SU-DHL-6 (cell line): ENCODE data around the gene DIP2C.

Experiments used
- H2AFZ ChIP-seq: fragments of 200-600 bp; sonication (generic); 2 replicates; pipeline ENCODE4 v1.6.1; 2014; ENCODE audit warnings: low read depth, mild to moderate bottlenecking, moderate library complexity, mixed read lengths, antibody characterized with exemption, low read length; ENCODE audit not compliant: severe bottlenecking
- H3F3A ChIP-seq: fragments of 200-600 bp; shearing (Covaris generic); 2 replicates; pipeline ENCODE4 v1.6.0; 2016; ENCODE audit warnings: antibody characterized with exemption, mild to moderate bottlenecking; ENCODE audit not compliant: insufficient read depth
- H3K27ac ChIP-seq: fragments of 200-600 bp; sonication (generic); 2 replicates; pipeline ENCODE4 v1.5.1; 2016; ENCODE audit warnings: low read depth, mild to moderate bottlenecking, low read length, moderate library complexity, mixed read lengths
- H3K27me3 ChIP-seq: fragments of 200-600 bp; sonication (generic), shearing (Covaris generic); 2 replicates; pipeline ENCODE4 v1.6.0; 2014; ENCODE audit warnings: mild to moderate bottlenecking, low read length
- H3K36me3 ChIP-seq: fragments of 200-600 bp; sonication (generic); 2 replicates; pipeline ENCODE4 v1.6.1; 2014; ENCODE audit warnings: mild to moderate bottlenecking, low read length, mixed read lengths
- H3K4me2 ChIP-seq: fragments of 300-600, 200-600 bp; shearing (Covaris generic), sonication (generic); 2 replicates; pipeline ENCODE4 v1.6.0; 2014; ENCODE audit warnings: low read length, low read depth, mild to moderate bottlenecking; ENCODE audit not compliant: poor library complexity, severe bottlenecking
- H3K4me3 ChIP-seq: fragments of 200-600 bp; sonication (generic); 2 replicates; pipeline ENCODE4 v1.5.1; 2014; ENCODE audit warnings: antibody characterized with exemption, low read length, mild to moderate bottlenecking, mixed read lengths; ENCODE audit not compliant: insufficient read depth, poor library complexity, severe bottlenecking
- H3K79me2 ChIP-seq: fragments of 200-600 bp; sonication (generic); 2 replicates; pipeline ENCODE4 v1.6.1; 2014; ENCODE audit warnings: mild to moderate bottlenecking, low read length, moderate library complexity; ENCODE audit not compliant: insufficient read depth
- H3K9ac ChIP-seq: fragments of 200-600 bp; sonication (generic); 2 replicates; pipeline ENCODE4 v1.7.0; 2014; ENCODE audit warnings: mild to moderate bottlenecking, low read length
- H3K9me2 ChIP-seq: fragments of 200-600 bp; sonication (generic); replicated peaks from 2 replicates; pipeline ENCODE4 v1.6.1; 2014; ENCODE audit warnings: low read length; ENCODE audit not compliant: insufficient read depth
- H3K9me3 ChIP-seq: fragments of 200-600 bp; sonication (generic); 2 replicates; pipeline ENCODE4 v1.6.1; 2014; ENCODE audit warnings: low read length, mixed read lengths; ENCODE audit not compliant: insufficient read depth
- H4K20me1 ChIP-seq: fragments of 200-600 bp; sonication (generic); 2 replicates; pipeline ENCODE4 v1.6.1; 2014; ENCODE audit warnings: low read depth, mild to moderate bottlenecking, antibody characterized with exemption, low read length, moderate library complexity, mixed read lengths
- EZH2phosphoT487 ChIP-seq: fragments of 200-600 bp; sonication (generic), shearing (Covaris generic); conservative IDR thresholded peaks from 2 replicates; pipeline ENCODE4 v1.6.1; 2018; ENCODE audit warnings: mild to moderate bottlenecking, antibody characterized with exemption, low read length, moderate library complexity, mixed read lengths
- TF ChIP-seq, protein P1 (sequence below): fragments of 200-600 bp; sonication (generic); IDR thresholded peaks from one replicate; pipeline ENCODE4 v1.5.1; 2017; ENCODE audit warnings: antibody characterized with exemption, mild to moderate bottlenecking, low read length, moderate library complexity; ENCODE audit not compliant: insufficient read depth, poor library complexity, severe bottlenecking

The DIP2C gene

DNA sequence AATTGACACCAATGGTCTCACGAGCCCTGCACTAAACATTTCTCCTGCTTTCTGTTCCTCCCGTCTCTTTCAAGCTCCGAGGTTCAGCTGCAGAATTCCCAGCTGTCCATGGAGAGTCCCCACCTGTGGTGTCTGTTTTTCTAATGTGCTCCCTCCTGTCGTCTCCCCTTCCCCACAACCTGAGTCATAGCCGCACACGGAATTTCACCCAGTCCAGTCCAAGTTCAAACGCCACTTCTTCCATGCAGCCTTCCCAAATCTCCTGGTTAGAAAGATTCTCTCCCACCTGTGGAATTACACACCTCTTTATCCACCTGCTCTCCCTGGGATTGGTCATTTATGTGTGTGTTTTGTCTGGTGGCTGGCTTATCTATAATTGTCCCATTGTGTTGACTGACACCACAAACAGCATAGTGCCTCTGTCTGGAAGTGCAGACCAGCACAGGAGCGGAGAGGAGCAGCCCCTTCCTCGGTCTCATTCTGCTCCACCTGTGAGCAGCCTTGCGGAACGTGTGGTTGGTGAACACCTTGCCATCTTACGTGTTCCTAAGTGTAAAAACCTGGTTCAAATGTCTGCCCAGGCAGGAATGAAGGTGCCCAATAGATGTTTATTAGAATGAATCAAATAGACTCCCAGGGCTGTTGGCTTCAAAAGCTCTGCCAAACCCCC is 3.3 kb upstream of the DIP2C start:
- Histone ChIP-seq H4K20me1 (no peaks in the 10 kb centered on the region), H3K79me2 (no peaks in the 10 kb centered on the region), H3F3A (no peaks in the 10 kb centered on the region), H3K27ac (no peak overlapping the region), H3K36me3 (no peaks in the 10 kb centered on the region), H3K9me2 (no peaks in the 10 kb centered on the region), H2AFZ (no peak overlapping the region), H3K9ac (no peak overlapping the region), H3K27me3 (no peaks in the 10 kb centered on the region), H3K4me3 (no peak overlapping the region), H3K4me2 (no peak overlapping the region), H3K9me3 (no peaks in the 10 kb centered on the region)
- TF ChIP-seq, protein P1, sequence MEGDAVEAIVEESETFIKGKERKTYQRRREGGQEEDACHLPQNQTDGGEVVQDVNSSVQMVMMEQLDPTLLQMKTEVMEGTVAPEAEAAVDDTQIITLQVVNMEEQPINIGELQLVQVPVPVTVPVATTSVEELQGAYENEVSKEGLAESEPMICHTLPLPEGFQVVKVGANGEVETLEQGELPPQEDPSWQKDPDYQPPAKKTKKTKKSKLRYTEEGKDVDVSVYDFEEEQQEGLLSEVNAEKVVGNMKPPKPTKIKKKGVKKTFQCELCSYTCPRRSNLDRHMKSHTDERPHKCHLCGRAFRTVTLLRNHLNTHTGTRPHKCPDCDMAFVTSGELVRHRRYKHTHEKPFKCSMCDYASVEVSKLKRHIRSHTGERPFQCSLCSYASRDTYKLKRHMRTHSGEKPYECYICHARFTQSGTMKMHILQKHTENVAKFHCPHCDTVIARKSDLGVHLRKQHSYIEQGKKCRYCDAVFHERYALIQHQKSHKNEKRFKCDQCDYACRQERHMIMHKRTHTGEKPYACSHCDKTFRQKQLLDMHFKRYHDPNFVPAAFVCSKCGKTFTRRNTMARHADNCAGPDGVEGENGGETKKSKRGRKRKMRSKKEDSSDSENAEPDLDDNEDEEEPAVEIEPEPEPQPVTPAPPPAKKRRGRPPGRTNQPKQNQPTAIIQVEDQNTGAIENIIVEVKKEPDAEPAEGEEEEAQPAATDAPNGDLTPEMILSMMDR = no peak
- TF ChIP-seq EZH2phosphoT487 = no peak

DNA sequence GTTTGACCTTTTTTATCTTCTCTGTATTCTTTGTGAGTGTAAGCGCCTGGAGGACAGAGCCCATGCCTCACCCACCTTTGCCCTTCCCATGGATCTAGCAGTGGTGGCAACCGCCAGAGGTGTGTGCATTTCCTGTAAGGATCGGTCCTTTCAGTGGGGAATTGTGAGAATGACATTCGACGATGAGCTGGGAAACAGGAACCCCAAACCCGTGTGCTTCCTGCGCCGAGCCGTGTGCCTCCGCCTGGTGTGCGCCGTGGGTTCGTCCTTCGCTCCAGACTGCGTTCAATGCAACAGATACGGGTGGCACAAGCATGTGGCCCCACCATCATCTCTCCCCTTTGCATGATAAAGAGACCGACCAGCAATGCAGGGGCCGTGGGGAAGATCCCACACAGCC is 1.7 kb upstream of the DIP2C start:
- no peaks in the 10 kb centered on the region for H3K9me3 ChIP-seq
- TF ChIP-seq, protein P1 = no peak
- no peak for TF ChIP-seq EZH2phosphoT487
- no peaks in the 10 kb centered on the region for H3K9me2 ChIP-seq
- H3F3A ChIP-seq = no peaks in the 10 kb centered on the region
- no peaks in the 10 kb centered on the region for H3K27me3 ChIP-seq
- no peak overlapping the region for H3K4me3 ChIP-seq
- H3K79me2 ChIP-seq = no peaks in the 10 kb centered on the region
- H3K27ac ChIP-seq = no peak overlapping the region
- H3K4me2 ChIP-seq = no peak overlapping the region
- no peak overlapping the region for H2AFZ ChIP-seq
- H4K20me1 ChIP-seq = no peaks in the 10 kb centered on the region
- H3K36me3 ChIP-seq = no peaks in the 10 kb centered on the region
- no peak overlapping the region for H3K9ac ChIP-seq

DNA sequence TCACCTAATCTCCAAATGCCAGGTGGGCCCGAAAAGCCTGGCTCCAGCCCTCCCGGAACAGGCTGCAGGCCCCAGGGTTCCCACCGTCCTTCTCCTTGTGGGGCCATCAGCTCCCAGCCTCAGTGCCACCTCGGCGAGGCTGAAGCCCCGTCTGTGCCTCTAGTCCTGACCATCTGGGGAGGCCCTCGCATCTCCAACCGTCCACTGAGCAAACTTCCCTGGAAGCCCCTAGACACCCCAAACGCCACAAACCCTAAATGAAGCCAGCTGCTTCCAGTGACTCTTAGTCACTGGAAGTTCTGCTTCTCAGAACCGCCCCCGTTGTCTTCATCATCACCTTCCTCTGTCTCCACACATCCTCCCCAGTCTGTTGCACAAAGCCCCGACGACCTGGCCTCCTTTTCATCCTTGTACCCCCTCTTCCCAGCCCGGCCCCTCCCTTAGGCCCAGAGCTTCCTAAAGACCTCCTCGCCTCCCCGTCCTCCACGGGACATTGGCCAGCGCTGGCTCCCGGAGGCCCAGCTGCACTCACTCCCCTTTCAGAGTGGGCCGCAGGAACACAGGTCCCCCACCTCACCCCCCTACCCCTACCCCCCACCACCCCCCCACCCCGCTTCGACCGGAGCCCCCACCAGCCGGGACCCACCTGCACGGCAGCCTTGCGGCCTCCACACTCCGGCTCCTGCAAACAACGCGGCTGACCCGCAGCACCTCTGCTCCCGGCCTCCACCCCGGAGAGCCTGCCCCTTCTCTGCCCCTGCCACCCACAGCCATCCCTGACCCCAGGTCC is 1.1 kb upstream of the DIP2C start:
- Histone ChIP-seq H3F3A (no peaks in the 10 kb centered on the region), H3K36me3 (no peaks in the 10 kb centered on the region), H3K9me3 (no peaks in the 10 kb centered on the region), H4K20me1 (no peaks in the 10 kb centered on the region), H3K27ac (no peak overlapping the region), H3K4me2 (no peak overlapping the region), H3K79me2 (no peaks in the 10 kb centered on the region), H3K9me2 (no peaks in the 10 kb centered on the region), H3K27me3 (no peaks in the 10 kb centered on the region), H3K9ac (no peak overlapping the region), H2AFZ (no peak overlapping the region), H3K4me3 (no peak overlapping the region)
- TF ChIP-seq, protein P1 = no peak
- TF ChIP-seq EZH2phosphoT487 = no peak
